ENCODE measurements around the gene IL15. TPM values are rescaled to one million over a fixed set of nuclear protein-coding genes. Genes with fewer than 3 reads are reported as not detected.
A peak's percentile ranks its signal among the peaks of the same experiment; 100 is the strongest.

IL15 gene
- total RNA-seq, 2 donors from 2014 or later: 2.7 to 4.9 TPM

DNA sequence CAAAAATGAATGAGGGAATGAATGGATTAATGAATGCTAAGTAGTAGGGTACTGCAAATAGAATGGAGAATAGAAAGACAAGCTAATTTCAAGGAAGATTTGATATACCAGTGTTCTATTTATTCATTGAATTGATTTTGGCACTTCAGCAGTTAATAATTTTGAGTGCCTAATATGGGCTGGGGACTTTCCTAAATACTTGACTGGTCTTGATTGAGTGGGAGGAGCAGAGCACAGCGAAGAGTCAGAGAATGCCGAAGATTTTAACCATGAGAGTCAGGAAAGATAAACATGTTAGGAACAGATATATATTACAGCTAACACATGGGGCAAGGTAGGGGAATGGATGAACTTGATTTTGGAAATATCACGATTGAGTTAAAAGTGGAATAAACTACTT, 10.6 kb downstream of the IL15 start:
- no peaks in the 10 kb centered on the region for H3K36me3 ChIP-seq
- H3K9ac ChIP-seq (ENCODE audit: low read depth in 2 of 2, low read length in 2 of 2): no peak overlapping the region
- no peaks in the 10 kb centered on the region for H3K4me1 ChIP-seq
- H3K9me3 ChIP-seq: no peaks in the 10 kb centered on the region
- H3K27me3 ChIP-seq: no peaks in the 10 kb centered on the region
- no peak overlapping the region for H3K27ac ChIP-seq
- DNase-seq: no peak
- TF ChIP-seq, protein P1, sequence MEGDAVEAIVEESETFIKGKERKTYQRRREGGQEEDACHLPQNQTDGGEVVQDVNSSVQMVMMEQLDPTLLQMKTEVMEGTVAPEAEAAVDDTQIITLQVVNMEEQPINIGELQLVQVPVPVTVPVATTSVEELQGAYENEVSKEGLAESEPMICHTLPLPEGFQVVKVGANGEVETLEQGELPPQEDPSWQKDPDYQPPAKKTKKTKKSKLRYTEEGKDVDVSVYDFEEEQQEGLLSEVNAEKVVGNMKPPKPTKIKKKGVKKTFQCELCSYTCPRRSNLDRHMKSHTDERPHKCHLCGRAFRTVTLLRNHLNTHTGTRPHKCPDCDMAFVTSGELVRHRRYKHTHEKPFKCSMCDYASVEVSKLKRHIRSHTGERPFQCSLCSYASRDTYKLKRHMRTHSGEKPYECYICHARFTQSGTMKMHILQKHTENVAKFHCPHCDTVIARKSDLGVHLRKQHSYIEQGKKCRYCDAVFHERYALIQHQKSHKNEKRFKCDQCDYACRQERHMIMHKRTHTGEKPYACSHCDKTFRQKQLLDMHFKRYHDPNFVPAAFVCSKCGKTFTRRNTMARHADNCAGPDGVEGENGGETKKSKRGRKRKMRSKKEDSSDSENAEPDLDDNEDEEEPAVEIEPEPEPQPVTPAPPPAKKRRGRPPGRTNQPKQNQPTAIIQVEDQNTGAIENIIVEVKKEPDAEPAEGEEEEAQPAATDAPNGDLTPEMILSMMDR (IDR thresholded peaks at IDR 0.05): no peak
- no peak overlapping the region for H3K4me3 ChIP-seq
- intact Hi-C loops (cut with DNase I): no loop called here

DNA sequence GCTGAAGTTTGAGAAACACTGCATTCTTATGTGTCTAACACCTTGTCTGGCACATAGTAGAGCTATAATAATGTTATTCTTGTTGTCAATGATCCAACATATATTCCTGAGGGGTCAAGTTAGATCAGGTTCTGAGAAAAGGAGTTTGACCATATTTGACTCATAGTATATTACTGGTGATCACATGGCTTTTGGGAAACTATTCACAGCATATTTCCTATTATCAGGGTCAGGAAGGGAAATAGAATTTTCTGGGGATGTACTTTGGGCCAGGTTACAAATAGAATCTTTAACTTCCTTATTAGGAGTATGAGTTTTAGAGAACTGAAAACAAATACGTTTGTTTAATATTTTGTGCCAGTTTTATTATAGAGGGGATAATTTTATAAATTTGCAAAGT, 11.6 kb downstream of the IL15 start:
- Histone ChIP-seq H3K9ac (ENCODE audit: low read depth in 2 of 2, low read length in 2 of 2) (no peak overlapping the region), H3K36me3 (no peaks in the 10 kb centered on the region), H3K9me3 (no peaks in the 10 kb centered on the region), H3K4me3 (no peak overlapping the region), H3K4me1 (no peaks in the 10 kb centered on the region), H3K27ac (no peak overlapping the region), H3K27me3 (no peaks in the 10 kb centered on the region)
- TF ChIP-seq, protein P1 (IDR thresholded peaks at IDR 0.05): no peak
- DNase-seq: no peak
- intact Hi-C loops (cut with DNase I): no loop called here

DNA sequence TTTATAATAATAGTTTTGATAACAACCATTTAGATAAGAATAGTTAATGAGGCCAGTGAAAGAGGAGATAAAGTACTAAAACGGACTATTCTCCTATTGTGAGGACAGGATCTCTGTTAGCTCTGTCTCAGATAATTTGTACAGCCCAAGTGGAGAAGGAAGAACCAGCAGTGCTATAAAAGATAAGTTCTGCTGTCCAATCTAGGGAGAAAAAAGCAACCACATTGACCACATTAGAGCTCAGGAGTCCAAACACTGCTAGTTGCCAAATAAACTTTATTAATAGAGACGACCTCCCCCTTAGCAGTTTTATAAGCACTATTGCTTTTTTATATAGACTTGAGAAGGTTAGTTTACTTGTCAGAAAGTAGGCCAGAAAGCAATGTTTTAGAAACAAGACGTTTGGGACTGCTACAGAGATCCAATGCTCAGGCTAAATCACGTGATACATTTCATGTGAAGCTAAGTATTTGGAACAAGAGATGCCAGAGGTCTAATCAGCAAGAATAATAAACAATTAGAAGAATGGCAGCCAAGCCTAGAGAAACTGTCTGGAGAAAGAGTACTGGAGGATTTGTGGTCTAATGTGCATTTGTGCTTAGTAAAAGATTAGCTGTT, 15.9 kb downstream of the IL15 start:
- no peak overlapping the region for H3K9ac ChIP-seq (ENCODE audit: low read depth in 2 of 2, low read length in 2 of 2)
- H3K4me1 ChIP-seq: no peaks in the 10 kb centered on the region
- intact Hi-C loops (cut with DNase I): loop anchor here (10.0 kb wide), 1 partner anchor 307 kb away; no protein-coding TSS in a partner anchor
- H3K36me3 ChIP-seq: no peaks in the 10 kb centered on the region
- no peaks in the 10 kb centered on the region for H3K27me3 ChIP-seq
- TF ChIP-seq, protein P1 (IDR thresholded peaks at IDR 0.05): no peak
- no peak for DNase-seq
- H3K9me3 ChIP-seq: no peaks in the 10 kb centered on the region
- H3K27ac ChIP-seq: no peak overlapping the region
- no peak overlapping the region for H3K4me3 ChIP-seq

DNA sequence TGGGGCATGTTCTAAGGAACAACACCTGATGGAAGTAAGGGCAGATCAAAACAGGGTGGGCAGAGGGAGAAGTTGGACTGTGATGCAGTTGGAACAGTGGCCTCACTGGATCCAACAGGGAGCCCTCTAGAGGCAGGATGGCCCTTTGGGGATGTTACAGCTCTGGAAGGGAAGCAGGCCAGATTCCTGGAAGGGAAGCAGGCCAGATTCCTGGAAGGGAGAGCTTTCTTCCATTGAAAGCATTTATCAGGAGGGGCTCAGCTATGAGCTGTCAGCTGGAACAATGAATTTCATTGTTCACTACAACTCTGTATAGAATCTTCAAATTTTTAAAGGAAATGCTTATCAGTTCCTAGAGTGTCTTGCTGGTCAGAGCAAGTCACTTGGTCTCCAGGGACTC, 17.7 kb downstream of the IL15 start:
- Histone ChIP-seq H3K27ac (peak overlapping the region; percentile 3), H3K9ac (ENCODE audit: low read depth in 2 of 2, low read length in 2 of 2) (no peak overlapping the region), H3K4me3 (no peak overlapping the region), H3K9me3 (no peaks in the 10 kb centered on the region), H3K36me3 (no peaks in the 10 kb centered on the region), H3K27me3 (no peaks in the 10 kb centered on the region), H3K4me1 (no peaks in the 10 kb centered on the region)
- TF ChIP-seq, protein P1 (IDR thresholded peaks at IDR 0.05): no peak
- intact Hi-C loops (cut with DNase I): loop anchor here (10.0 kb wide), 1 partner anchor 309 kb away; no protein-coding TSS in a partner anchor
- peak; percentile 54 for DNase-seq

DNA sequence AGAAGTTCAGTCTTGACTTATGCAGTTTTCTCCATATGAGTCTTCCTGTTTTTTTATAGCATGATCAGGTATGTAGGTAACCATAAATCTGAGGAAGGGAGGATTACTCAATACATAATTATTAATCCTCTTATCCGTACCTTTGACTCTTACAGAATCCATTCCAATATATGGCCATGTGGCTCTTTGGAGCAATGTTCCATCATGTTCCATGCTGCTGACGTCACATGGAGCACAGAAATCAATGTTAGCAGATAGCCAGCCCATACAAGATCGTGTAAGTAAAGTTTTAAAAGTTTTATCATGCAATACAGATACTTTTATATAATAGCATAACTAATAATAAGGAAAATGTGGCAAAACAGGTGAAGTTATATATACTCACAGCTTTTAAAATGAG, 19.6 kb downstream of the IL15 start:
- intact Hi-C loops (cut with DNase I): loop anchor here (10.0 kb wide), 1 partner anchor 311 kb away; no protein-coding TSS in a partner anchor
- no peak overlapping the region for H3K27ac ChIP-seq
- no peak overlapping the region for H3K9ac ChIP-seq (ENCODE audit: low read depth in 2 of 2, low read length in 2 of 2)
- no peaks in the 10 kb centered on the region for H3K9me3 ChIP-seq
- no peaks in the 10 kb centered on the region for H3K4me1 ChIP-seq
- DNase-seq: no peak
- no peak overlapping the region for H3K4me3 ChIP-seq
- H3K36me3 ChIP-seq: no peaks in the 10 kb centered on the region
- H3K27me3 ChIP-seq: no peaks in the 10 kb centered on the region
- TF ChIP-seq, protein P1 (IDR thresholded peaks at IDR 0.05): no peak
